ENCODE measurements around the gene CDCP1. TPM values are rescaled to one million over a fixed set of nuclear protein-coding genes. Genes with fewer than 3 reads are reported as not detected.
"Not testable (repeated sequence)": the region's sequence is repeated elsewhere in the genome, so short reads cannot be mapped to it uniquely, and the experiment has no call there.

The CDCP1 gene
- total RNA-seq, 2 donors from 2014 or later, result 8.9 to 13.1 TPM

DNA sequence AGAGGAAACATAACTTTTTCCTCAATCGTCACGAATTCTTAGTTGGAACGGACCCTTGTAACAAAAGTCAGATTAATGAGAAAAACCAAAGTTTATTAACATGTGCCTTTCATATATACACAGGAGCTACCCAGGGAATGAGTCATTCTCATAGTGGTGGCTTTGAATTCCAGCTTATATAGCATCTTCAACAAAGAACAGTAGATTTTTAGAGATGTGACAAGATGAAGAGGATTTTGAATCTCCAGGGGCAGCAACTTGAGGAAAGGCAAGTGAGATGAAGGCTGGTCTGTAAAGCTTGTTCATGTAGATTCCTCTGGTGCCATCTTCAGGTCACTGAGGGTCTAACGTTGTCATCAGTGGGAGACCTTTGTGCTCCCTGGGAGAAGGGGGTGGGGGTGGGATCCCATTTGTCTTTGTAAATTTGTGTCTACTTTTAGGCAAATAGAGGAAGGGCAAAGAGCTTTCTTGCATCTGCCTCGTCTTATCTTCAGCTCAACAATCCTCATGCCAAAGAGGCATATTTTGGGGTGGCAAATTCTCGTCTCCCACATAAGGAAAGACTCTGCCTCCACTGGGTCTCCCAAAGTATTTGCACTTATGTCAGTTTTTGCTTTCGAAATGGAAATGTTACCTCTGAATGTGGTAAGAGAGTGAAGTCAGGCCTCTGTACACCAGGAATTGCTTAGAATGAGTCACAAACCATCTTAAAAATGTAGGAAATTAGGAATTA lies 90.6 kb downstream of the CDCP1 start:
- TF ChIP-seq, protein P1, sequence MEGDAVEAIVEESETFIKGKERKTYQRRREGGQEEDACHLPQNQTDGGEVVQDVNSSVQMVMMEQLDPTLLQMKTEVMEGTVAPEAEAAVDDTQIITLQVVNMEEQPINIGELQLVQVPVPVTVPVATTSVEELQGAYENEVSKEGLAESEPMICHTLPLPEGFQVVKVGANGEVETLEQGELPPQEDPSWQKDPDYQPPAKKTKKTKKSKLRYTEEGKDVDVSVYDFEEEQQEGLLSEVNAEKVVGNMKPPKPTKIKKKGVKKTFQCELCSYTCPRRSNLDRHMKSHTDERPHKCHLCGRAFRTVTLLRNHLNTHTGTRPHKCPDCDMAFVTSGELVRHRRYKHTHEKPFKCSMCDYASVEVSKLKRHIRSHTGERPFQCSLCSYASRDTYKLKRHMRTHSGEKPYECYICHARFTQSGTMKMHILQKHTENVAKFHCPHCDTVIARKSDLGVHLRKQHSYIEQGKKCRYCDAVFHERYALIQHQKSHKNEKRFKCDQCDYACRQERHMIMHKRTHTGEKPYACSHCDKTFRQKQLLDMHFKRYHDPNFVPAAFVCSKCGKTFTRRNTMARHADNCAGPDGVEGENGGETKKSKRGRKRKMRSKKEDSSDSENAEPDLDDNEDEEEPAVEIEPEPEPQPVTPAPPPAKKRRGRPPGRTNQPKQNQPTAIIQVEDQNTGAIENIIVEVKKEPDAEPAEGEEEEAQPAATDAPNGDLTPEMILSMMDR (conservative IDR thresholded peaks at IDR 0.05), result peak; percentile 72
- H3K27ac Mint-ChIP-seq, result no peak overlapping the region
- Histone ChIP-seq H3K4me3 (ENCODE audit: low read length) (no peak overlapping the region), H3K27me3 (ENCODE audit: control insufficient read depth, insufficient read depth, low read length, poor library complexity, severe bottlenecking) (no peaks in the 10 kb centered on the region), H3K9ac (ENCODE audit: extremely low read depth, low read length, poor library complexity, severe bottlenecking) (no peak overlapping the region), H3K9me3 (ENCODE audit: control insufficient read depth, low read length) (no peaks in the 10 kb centered on the region), H3K4me1 (ENCODE audit: control insufficient read depth, insufficient read depth, low read length) (peaks cover 15% of the 10 kb centered on the region), H3K27ac (ENCODE audit: low read depth, low read length) (no peak overlapping the region), H3K36me3 (ENCODE audit: control insufficient read depth, insufficient read depth, low read length) (no peaks in the 10 kb centered on the region)
- H3K27me3 Mint-ChIP-seq (ENCODE audit: insufficient read depth), result peaks cover 63% of the 10 kb centered on the region
- WGBS, 2 experiments (ENCODE audit: insufficient coverage in 1 of 2, insufficient read length in 1 of 2), result 71 to 83% methylated on average over 3 to 7 of the region's 7 CpGs
- no peaks in the 10 kb centered on the region for H3K9me3 Mint-ChIP-seq
- H3K4me3 Mint-ChIP-seq, result no peak overlapping the region
- H3K4me1 Mint-ChIP-seq, result peaks cover 37% of the 10 kb centered on the region
- peak; percentile 84 for DNase-seq
- H3K36me3 Mint-ChIP-seq (ENCODE audit: low read depth), result no peaks in the 10 kb centered on the region

DNA sequence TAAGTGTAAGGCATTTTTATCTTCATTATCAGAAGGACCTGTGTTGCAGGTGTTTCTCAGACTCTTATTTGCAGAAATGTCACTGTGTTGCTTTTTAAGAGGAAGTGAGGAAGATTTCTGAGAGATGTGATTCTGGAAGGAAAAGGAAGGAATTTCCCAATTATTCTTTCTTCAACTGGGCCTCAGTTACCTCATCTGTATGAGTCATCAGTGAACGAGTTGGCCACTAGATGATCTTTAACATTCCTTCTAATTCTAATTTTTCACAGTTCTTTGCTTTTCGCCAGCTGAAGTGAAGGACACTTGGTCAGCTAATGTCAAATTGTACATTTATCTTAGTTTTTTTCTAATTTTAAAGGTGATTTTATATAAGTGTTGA lies 91.2 kb downstream of the CDCP1 start:
- DNase-seq, result no peak
- Histone ChIP-seq H3K9me3 (ENCODE audit: control insufficient read depth, low read length) (no peaks in the 10 kb centered on the region), H3K9ac (ENCODE audit: extremely low read depth, low read length, poor library complexity, severe bottlenecking) (no peak overlapping the region), H3K27me3 (ENCODE audit: control insufficient read depth, insufficient read depth, low read length, poor library complexity, severe bottlenecking) (no peaks in the 10 kb centered on the region), H3K36me3 (ENCODE audit: control insufficient read depth, insufficient read depth, low read length) (no peaks in the 10 kb centered on the region), H3K4me3 (ENCODE audit: low read length) (no peak overlapping the region), H3K27ac (ENCODE audit: low read depth, low read length) (no peak overlapping the region), H3K4me1 (ENCODE audit: control insufficient read depth, insufficient read depth, low read length) (peaks cover 10% of the 10 kb centered on the region)
- H3K4me1 Mint-ChIP-seq, result peaks cover 32% of the 10 kb centered on the region
- H3K36me3 Mint-ChIP-seq (ENCODE audit: low read depth), result no peaks in the 10 kb centered on the region
- no peaks in the 10 kb centered on the region for H3K9me3 Mint-ChIP-seq
- TF ChIP-seq, protein P1 (conservative IDR thresholded peaks at IDR 0.05), result no peak
- no peak overlapping the region for H3K4me3 Mint-ChIP-seq
- no peak overlapping the region for H3K27ac Mint-ChIP-seq
- 57 to 78% methylated on average over 1 to 2 of the region's 2 CpGs for WGBS, 2 experiments (ENCODE audit: insufficient coverage in 1 of 2, insufficient read length in 1 of 2)
- peaks cover 69% of the 10 kb centered on the region for H3K27me3 Mint-ChIP-seq (ENCODE audit: insufficient read depth)

DNA sequence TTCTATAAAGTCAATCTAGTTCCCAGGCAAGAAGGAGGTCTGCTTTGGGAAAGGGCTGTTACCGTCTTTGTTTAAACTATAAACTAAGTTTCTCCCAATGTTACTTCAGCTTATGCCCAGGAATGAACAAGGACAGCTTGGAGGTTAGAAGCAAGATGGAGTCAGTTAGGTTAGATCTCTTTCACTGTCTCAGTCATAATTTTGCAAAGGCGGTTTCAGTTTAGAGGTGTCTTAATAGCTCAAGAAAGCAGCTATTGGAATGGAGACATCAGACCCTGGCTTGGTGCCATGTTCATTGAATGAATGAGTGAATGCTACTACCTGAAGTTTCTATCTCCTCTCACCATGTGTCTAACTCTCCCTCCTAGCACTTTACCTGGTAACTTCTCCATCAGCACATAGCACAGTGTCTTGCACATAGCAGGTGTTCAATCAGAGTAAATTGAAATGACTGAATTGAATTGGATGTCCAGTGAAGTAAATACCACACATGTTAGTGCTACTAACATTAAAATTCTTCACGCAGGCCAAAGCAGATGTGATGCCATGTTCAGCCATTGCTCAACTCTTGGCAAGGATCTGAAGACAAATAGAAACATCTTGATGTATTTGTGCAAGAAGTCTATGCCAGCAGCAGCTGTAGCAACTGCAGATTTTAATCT lies 91.9 kb downstream of the CDCP1 start:
- Histone ChIP-seq H3K36me3 (ENCODE audit: control insufficient read depth, insufficient read depth, low read length) (no peaks in the 10 kb centered on the region), H3K27ac (ENCODE audit: low read depth, low read length) (no peak overlapping the region), H3K4me3 (ENCODE audit: low read length) (no peak overlapping the region), H3K27me3 (ENCODE audit: control insufficient read depth, insufficient read depth, low read length, poor library complexity, severe bottlenecking) (no peaks in the 10 kb centered on the region), H3K9me3 (ENCODE audit: control insufficient read depth, low read length) (no peaks in the 10 kb centered on the region), H3K4me1 (ENCODE audit: control insufficient read depth, insufficient read depth, low read length) (peaks cover 10% of the 10 kb centered on the region), H3K9ac (ENCODE audit: extremely low read depth, low read length, poor library complexity, severe bottlenecking) (no peak overlapping the region)
- WGBS, 2 experiments (ENCODE audit: insufficient coverage in 1 of 2, insufficient read length in 1 of 2), result 89 to 100% methylated on average over 1 to 3 of the region's 3 CpGs
- TF ChIP-seq, protein P1 (conservative IDR thresholded peaks at IDR 0.05), result no peak
- Mint-ChIP-seq H3K27ac (no peak overlapping the region), H3K4me3 (no peak overlapping the region), H3K4me1 (peaks cover 30% of the 10 kb centered on the region), H3K27me3 (ENCODE audit: insufficient read depth) (peaks cover 73% of the 10 kb centered on the region), H3K36me3 (ENCODE audit: low read depth) (no peaks in the 10 kb centered on the region), H3K9me3 (no peaks in the 10 kb centered on the region)
- DNase-seq, result no peak

DNA sequence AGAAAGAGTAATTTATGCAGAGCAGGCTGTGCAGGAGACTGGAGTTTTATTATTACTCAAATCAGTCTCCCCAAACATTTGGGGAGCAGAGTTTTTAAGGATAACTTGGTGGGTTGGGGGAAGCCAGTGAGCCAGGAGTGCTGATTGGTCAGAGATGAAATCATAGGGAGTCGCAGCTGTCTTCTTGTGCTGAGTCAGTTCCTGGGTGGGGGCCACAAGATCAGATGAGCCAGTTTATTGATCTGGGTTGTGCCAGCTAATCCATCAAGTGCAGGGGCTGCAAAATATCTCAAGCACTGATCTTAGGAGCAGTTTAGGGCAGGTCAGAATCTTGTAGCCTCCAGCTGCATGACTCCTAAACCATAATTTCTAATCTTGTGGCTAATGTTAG lies 92.4 kb downstream of the CDCP1 start:
- H3K36me3 ChIP-seq (ENCODE audit: control insufficient read depth, insufficient read depth, low read length); H3K27me3 ChIP-seq (ENCODE audit: control insufficient read depth, insufficient read depth, low read length, poor library complexity, severe bottlenecking); H3K9ac ChIP-seq (ENCODE audit: extremely low read depth, low read length, poor library complexity, severe bottlenecking); H3K36me3 Mint-ChIP-seq (ENCODE audit: low read depth); H3K4me1 ChIP-seq (ENCODE audit: control insufficient read depth, insufficient read depth, low read length); H3K4me3 Mint-ChIP-seq; DNase-seq; H3K4me3 ChIP-seq (ENCODE audit: low read length); H3K27ac Mint-ChIP-seq; H3K9me3 ChIP-seq (ENCODE audit: control insufficient read depth, low read length); H3K9me3 Mint-ChIP-seq; H3K27ac ChIP-seq (ENCODE audit: low read depth, low read length): not testable (repeated sequence)
- WGBS, 2 experiments (ENCODE audit: insufficient coverage in 1 of 2, insufficient read length in 1 of 2), result 83 to 92% methylated on average over 1 of the region's 1 CpG
- H3K4me1 Mint-ChIP-seq, result peaks cover 27% of the 10 kb centered on the region
- H3K27me3 Mint-ChIP-seq (ENCODE audit: insufficient read depth), result peaks cover 71% of the 10 kb centered on the region

Data from endodermal cell (in vitro differentiated cells).